AG08396 (cell line): ENCODE results near the gene CD37.

Experiments
- DNase-seq: peaks from one replicate; pipeline ENCODE4 v3.0.0; 2012; ENCODE audit warnings: low spot score, mixed read lengths

The CD37 gene

DNA sequence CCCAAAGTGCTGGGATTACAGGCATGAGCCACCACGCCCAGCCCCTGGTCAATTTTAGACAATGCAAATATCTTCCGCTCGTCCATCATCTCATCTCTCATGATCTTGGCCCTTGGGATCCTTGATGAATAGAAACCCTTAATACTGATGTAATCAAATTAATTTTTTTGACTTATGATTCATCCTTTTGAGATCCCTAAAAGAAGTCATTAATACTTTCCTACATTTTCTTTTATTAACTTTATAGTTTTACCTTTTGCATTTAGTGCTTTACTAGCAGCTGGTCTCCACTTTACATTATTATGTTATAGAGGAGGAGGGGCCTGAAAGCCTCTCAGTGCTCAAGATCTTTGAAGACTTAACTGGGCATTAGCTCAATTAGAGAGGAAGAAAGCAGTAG lies 45.2 kb downstream of the CD37 start:
- no peak for DNase-seq

DNA sequence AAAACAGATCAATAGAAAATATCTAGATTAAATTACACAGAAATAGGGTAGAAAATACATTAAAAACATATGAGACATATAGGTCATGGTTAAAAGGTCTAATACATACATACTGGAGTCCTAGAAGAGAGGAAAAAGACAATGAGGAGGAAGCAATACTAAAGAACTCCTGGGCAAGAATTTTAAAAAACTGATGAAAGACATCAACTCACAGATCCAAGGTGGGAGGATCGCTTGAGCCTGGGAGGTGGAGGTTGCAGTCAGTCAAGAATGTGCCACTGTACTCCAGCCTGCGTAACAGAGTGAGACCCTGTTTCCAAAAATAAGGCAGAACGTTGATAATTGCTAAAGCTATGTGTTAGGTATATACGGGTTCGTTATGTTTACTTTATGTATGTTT lies 47.4 kb downstream of the CD37 start:
- DNase-seq = no peak

DNA sequence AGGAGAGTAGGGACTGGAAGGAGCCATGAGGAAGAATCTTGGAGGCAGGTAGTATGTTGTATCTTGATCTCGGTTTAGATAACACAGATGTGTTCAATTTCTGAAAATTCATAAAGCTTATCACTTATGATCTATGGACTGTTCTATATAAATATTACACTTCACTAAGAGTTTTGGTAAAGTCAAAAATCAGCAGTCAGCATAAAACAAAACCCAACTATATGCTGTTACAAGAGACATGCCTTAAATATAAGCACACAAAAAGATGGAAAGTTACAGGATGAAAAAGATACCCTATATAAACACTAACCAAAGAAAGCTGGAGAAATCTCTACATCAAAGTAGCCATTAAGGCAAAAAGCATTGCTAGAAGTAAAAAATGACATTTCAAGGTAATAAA lies 48.4 kb downstream of the CD37 start:
- DNase-seq = no peak

DNA sequence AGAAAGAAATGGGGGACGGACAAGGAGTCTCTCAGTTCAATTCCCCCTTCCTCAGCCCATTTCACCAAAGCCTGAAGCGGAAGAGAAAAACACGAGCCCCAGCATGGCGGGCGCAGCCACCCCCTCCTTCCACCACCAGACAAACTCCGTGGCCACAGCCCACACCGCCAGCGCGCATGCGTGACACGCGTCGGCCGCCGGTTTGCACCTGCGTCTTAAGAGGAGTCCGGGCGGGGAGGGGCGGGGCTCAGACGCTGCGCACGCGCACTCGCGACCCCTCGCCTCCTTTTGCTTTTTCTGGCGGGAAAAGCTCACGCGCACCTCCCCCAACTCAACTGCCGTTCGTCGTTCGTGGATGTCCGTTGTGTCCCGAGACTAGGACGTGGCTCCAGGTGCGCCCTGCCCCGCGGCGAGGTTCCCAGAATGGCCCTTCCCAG lies 52.7 kb downstream of the CD37 start, which contains the start of gene KASH5:
Gene KASH5, plus strand, starts transcription at position 314 of the 437 bp plus-strand sequence. CDS start 2,635 bp downstream, outside the sequence.
- DNase-seq = no peak

DNA sequence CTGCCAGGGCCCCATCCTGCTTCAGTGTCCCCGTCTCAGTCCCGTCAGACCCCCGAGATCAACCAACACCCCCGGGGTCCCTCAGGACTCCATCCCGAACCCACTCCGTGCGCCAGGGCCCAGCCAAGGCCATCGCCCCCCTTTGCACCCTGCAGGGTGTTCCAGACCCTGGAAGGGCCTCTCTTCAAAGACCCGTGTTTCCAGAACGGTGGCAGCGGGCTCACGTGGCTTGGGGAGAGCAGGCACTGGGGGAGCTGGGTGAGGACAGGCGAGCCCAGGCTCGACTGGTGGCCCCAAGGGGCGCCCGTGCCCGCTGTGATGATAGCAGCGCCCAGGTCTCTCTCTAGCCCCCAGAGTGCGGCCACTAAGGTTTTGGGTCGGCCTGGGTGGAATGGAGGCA lies 54.2 kb downstream of the CD37 start:
- no peak for DNase-seq
